H1 (cell line): ENCODE results near the gene TPPP2. TPM values are rescaled to one million over a fixed set of nuclear protein-coding genes. Genes with fewer than 3 reads are reported as not detected.

ENCODE experiments used
- CTCF ChIA-PET: fragments of 300-600 bp; sonication (Branson Sonifier 250); formaldehyde crosslinking; loops from one replicate; lab custom pipeline; 2021; ENCODE audit not compliant: partially characterized antibody; lab: Charles Lee
- POLR2A ChIA-PET: fragments of 300-600 bp; sonication (Branson Sonifier 250); formaldehyde crosslinking; loops from one replicate; lab custom pipeline; 2021; ENCODE audit warnings: inconsistent platforms; ENCODE audit not compliant: partially characterized antibody; lab: Charles Lee
- DNase-seq, 2 experiments: peaks; one replicate each; pipeline versions ENCODE4 v3.0.0 to v3.0.0-alpha.2; 2010 to 2022; ENCODE audit warnings: low spot score in 2 of 2, low read depth in 1 of 2, mixed read lengths in 1 of 2
- FAIRE-seq: peaks from 2 replicates; lab custom pipeline; 2011; peaks lifted over from hg19 to GRCh38; lab: Jason Lieb, UNC
- H2AFZ ChIP-seq: 2 replicates; pipeline ENCODE4 v1.8.1; 2012; ENCODE audit warnings: low read length, inconsistent platforms
- H2AK5ac ChIP-seq: 2 replicates; pipeline ENCODE4 v1.6.1; 2013; ENCODE audit warnings: low read depth, low read length
- H2BK120ac ChIP-seq: replicated peaks from 2 replicates; pipeline ENCODE3; 2013; ENCODE audit warnings: low read depth, low read length, inconsistent platforms
- H2BK12ac ChIP-seq: 2 replicates; pipeline ENCODE4 v1.6.1; 2013; ENCODE audit warnings: low read depth, low read length
- H2BK15ac ChIP-seq: 2 replicates; pipeline ENCODE4 v1.6.1; 2013; ENCODE audit warnings: low read length
- H2BK20ac ChIP-seq: 2 replicates; pipeline ENCODE4 v1.6.1; 2013; ENCODE audit warnings: low read length
- H2BK5ac ChIP-seq: 2 replicates; pipeline ENCODE4 v1.6.1; 2013; ENCODE audit warnings: low read depth, low read length
- H3K14ac ChIP-seq: 2 replicates; pipeline ENCODE4 v1.6.1; 2013; ENCODE audit warnings: inconsistent platforms; ENCODE audit not compliant: insufficient read length
- H3K18ac ChIP-seq: 2 replicates; pipeline ENCODE4 v1.6.1; 2013; ENCODE audit warnings: low read length; ENCODE audit errors: extremely low read depth
- H3K23ac ChIP-seq: 2 replicates; pipeline ENCODE4 v1.6.1; 2013; ENCODE audit warnings: inconsistent platforms; ENCODE audit not compliant: insufficient read length
- H3K23me2 ChIP-seq: 2 replicates; pipeline ENCODE4 v1.6.1; 2013; ENCODE audit warnings: low read depth, low read length
- H3K27ac ChIP-seq: 2 replicates; pipeline ENCODE4 v1.6.1; 2011; ENCODE audit warnings: low read depth, low read length, inconsistent platforms
- H3K27me3 ChIP-seq, 4 experiments: replicated peaks in 1 of 4; 1 replicate in 1 of 4; 2 replicates in 3 of 4; pipeline versions ENCODE4 v1.6.1 to v1.8.1; 2011 to 2013; ENCODE audit warnings: low read length in 3 of 4, mild to moderate bottlenecking in 3 of 4, inconsistent platforms in 2 of 4, mixed read lengths in 2 of 4, moderate library complexity in 1 of 4; ENCODE audit not compliant: control insufficient read depth in 3 of 4, insufficient read depth in 3 of 4; ENCODE audit errors: extremely low read depth in 1 of 4
- H3K36me3 ChIP-seq, 4 experiments: 2 replicates each; pipeline versions ENCODE4 v1.6.1 to v1.8.1; 2011 to 2013; ENCODE audit warnings: mild to moderate bottlenecking in 4 of 4, low read length in 3 of 4, moderate library complexity in 2 of 4, control low read depth in 1 of 4, inconsistent platforms in 1 of 4; ENCODE audit not compliant: insufficient read depth in 4 of 4, control insufficient read depth in 2 of 4
- H3K4ac ChIP-seq: replicated peaks from 2 replicates; pipeline ENCODE3; 2013; ENCODE audit warnings: low read length, low read depth, mixed read lengths, inconsistent platforms; ENCODE audit not compliant: insufficient read length
- H3K4me1 ChIP-seq, 4 experiments: replicated peaks in 1 of 4; 1 replicate in 1 of 4; 2 replicates in 3 of 4; pipeline versions ENCODE4 v1.6.1 to v1.8.1; 2011 to 2013; ENCODE audit warnings: low read length in 3 of 4, inconsistent platforms in 2 of 4, mixed read lengths in 1 of 4; ENCODE audit not compliant: insufficient read depth in 4 of 4, control insufficient read depth in 3 of 4
- H3K4me2 ChIP-seq, 2 experiments: 2 replicates each; pipeline versions ENCODE4 v1.6.1 to v1.8.1; 2011 to 2013; ENCODE audit warnings: low read depth in 2 of 2, low read length in 2 of 2, control low read depth in 1 of 2, inconsistent platforms in 1 of 2, mild to moderate bottlenecking in 1 of 2; ENCODE audit not compliant: insufficient read depth in 1 of 2
- H3K4me3 ChIP-seq, 4 experiments: fragments of 200-600, 300-600 bp in 1 of 4; sonication (generic), shearing (Covaris generic), sonication (Bioruptor Twin) in 1 of 4; 2 replicates each; pipeline versions ENCODE4 v1.5.1 to v1.8.1; 2011 to 2016; ENCODE audit warnings: low read length in 4 of 4, low read depth in 3 of 4, control low read depth in 2 of 4, inconsistent platforms in 2 of 4, mild to moderate bottlenecking in 2 of 4, mixed read lengths in 1 of 4, moderate library complexity in 1 of 4; ENCODE audit not compliant: insufficient read depth in 2 of 4; ENCODE audit errors: extremely low read depth in 1 of 4
- H3K56ac ChIP-seq: replicated peaks from 2 replicates; pipeline ENCODE3; 2013; ENCODE audit warnings: low read depth, mild to moderate bottlenecking, mixed read lengths, low read length, inconsistent platforms; ENCODE audit not compliant: insufficient read length
- H3K79me1 ChIP-seq: 2 replicates; pipeline ENCODE4 v1.6.1; 2013; ENCODE audit warnings: low read depth, low read length, control low read depth
- H3K79me2 ChIP-seq, 2 experiments: 2 replicates each; pipeline versions ENCODE4 v1.6.1 to v1.8.1; 2012 to 2013; ENCODE audit warnings: low read length in 2 of 2, mild to moderate bottlenecking in 2 of 2, inconsistent platforms in 1 of 2; ENCODE audit not compliant: insufficient read depth in 2 of 2, control insufficient read depth in 1 of 2
- H3K9ac ChIP-seq, 4 experiments: replicated peaks in 1 of 4; 1 replicate in 1 of 4; 2 replicates in 3 of 4; pipeline versions ENCODE4 v1.6.1 to v1.8.1; 2011 to 2013; ENCODE audit warnings: low read depth in 3 of 4, low read length in 3 of 4, control low read depth in 2 of 4, mild to moderate bottlenecking in 2 of 4, moderate library complexity in 2 of 4, inconsistent platforms in 1 of 4; ENCODE audit errors: extremely low read depth in 1 of 4
- H3K9me3 ChIP-seq, 2 experiments: 2 replicates each; pipeline versions ENCODE4 v1.6.1 to v1.8.1; 2012 to 2013; ENCODE audit warnings: mild to moderate bottlenecking in 2 of 2, moderate library complexity in 2 of 2, control low read depth in 1 of 2, inconsistent platforms in 1 of 2, low read depth in 1 of 2, low read length in 1 of 2, mixed read lengths in 1 of 2; ENCODE audit not compliant: insufficient read depth in 2 of 2
- H4K20me1 ChIP-seq, 2 experiments: replicated peaks in 1 of 2; 2 replicates each; pipeline versions ENCODE3 to v1.8.1; 2011 to 2013; ENCODE audit warnings: inconsistent platforms in 2 of 2, low read length in 2 of 2, mild to moderate bottlenecking in 1 of 2; ENCODE audit not compliant: insufficient read depth in 2 of 2, control insufficient read depth in 1 of 2
- H4K5ac ChIP-seq: 2 replicates; pipeline ENCODE4 v1.6.1; 2013; ENCODE audit warnings: low read length, low read depth, mixed read lengths, inconsistent platforms; ENCODE audit not compliant: insufficient read length
- H4K8ac ChIP-seq: 2 replicates; pipeline ENCODE4 v1.8.0; 2013; ENCODE audit warnings: mild to moderate bottlenecking, moderate library complexity, low read length, inconsistent platforms; ENCODE audit not compliant: insufficient read depth; ENCODE audit errors: extremely low read depth
- H4K91ac ChIP-seq: replicated peaks from 2 replicates; pipeline ENCODE3; 2013; ENCODE audit warnings: low read length, mixed read lengths, inconsistent platforms; ENCODE audit not compliant: insufficient read length
- ASH2L ChIP-seq: fragments of 200-600, 300-600 bp; sonication (generic); IDR thresholded peaks from one replicate; pipeline ENCODE4 v1.7.1; 2017; ENCODE audit warnings: low read length
- ATF2 ChIP-seq: IDR thresholded peaks from 2 replicates; pipeline ENCODE4 v1.6.1; 2012; ENCODE audit warnings: low read length, inconsistent platforms
- CHD2 ChIP-seq: IDR thresholded peaks from 2 replicates; pipeline ENCODE4 v1.6.1; 2012; ENCODE audit warnings: low read length, improper control_type of control experiment
- JUN ChIP-seq: IDR thresholded peaks from 2 replicates; pipeline ENCODE4 v1.6.1; 2011; ENCODE audit warnings: low read depth, mild to moderate bottlenecking, improper control_type of control experiment, low read length
- POLR2A ChIP-seq, 2 experiments: IDR thresholded peaks; 1 replicate in 1 of 2; 2 replicates in 1 of 2; pipeline ENCODE4 v1.6.1; 2011; ENCODE audit warnings: low read depth in 2 of 2, low read length in 2 of 2, mild to moderate bottlenecking in 2 of 2; ENCODE audit errors: control extremely low read depth in 1 of 2
- SP1 ChIP-seq: IDR thresholded peaks from 2 replicates; pipeline ENCODE4 v1.6.1; 2011; ENCODE audit warnings: low read depth, low read length
- whole genome bisulfite sequencing, 2 experiments: shearing (Covaris generic) in 1 of 2; methylation state at CpG; one replicate each; pipeline versions ENCODE4 v1.1.6 to v1.1.7; 2013 to 2015; ENCODE audit warnings: low lambda C conversion rate in 2 of 2, mixed read lengths in 2 of 2, inconsistent platforms in 1 of 2, low coverage in 1 of 2, missing lambda C conversion rate in 1 of 2; ENCODE audit not compliant: insufficient replicate concordance in 2 of 2, insufficient coverage in 1 of 2, insufficient read length in 1 of 2; ENCODE audit errors: extremely low coverage in 1 of 2, missing lambda C conversion rate in 1 of 2; 5-methylcytosine and 5-hydroxymethylcytosine counted together
- polyA plus RNA-seq, 7 experiments: library from polyadenylated mRNA; depleted of rRNA in 3 of 7; stranded (reverse) in 5 of 7; unstranded in 2 of 7; fragments of >200 nt in 5 of 7; fragments of 200-250 nt in 2 of 7; gene quantifications; 1 replicate in 5 of 7; 2 replicates in 1 of 7; 4 replicates in 1 of 7; pipeline versions ENCODE4 v1.2.1 to v1.2.3, GENCODE V29; 2011 to 2013; ENCODE audit warnings: missing spikeins in 2 of 7, mixed read lengths in 2 of 7
- total RNA-seq: library from RNA; stranded (reverse); fragmentation: NEBNext Ultra II Directional; extraction: Animal tissue kit (Norgen Biotek cat#: 25700); gene quantifications from 2 replicates; pipeline ENCODE4 v1.2.1, GENCODE V29; 2021
- TF ChIP-seq, protein P1 (sequence below): IDR thresholded peaks from 2 replicates; pipeline ENCODE4 v1.6.1; 2012; ENCODE audit warnings: inconsistent platforms

The TPPP2 gene
- total and polyA plus RNA-seq, 2 of the 8 experiments (the other 6 are each of a cell fraction or from before 2014, with no cell fraction given) = not detected

DNA sequence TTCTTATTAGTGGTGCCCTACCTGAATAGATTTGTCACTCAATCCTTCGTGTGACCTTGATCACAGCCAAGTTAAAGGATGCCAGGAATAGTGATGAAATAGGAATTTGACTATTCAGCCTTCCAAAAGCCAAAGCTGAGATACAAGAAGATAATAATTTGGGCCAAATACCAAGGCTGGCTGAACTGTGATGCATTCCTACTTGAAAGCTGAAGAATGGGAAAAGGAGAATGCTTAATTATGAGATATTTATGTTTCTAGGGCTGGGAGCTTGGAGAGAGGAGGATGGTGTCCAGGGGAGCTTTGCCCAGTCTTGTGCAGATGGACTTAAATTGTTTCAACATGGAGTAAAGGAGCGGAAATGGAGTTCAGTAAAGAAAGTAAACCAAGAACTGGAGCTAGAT, 17.4 kb downstream of the TPPP2 start:
- WGBS, 2 experiments = 86% methylated on average over 2 of the region's 2 CpGs; no CpG with 5 or more reads in 1 of the 2 experiments
- Histone ChIP-seq H4K20me1 (no peaks in the 10 kb centered on the region), H2AFZ (no peak overlapping the region), H3K18ac (no peak overlapping the region), H3K9ac (no peak overlapping the region), H3K23ac (no peak overlapping the region), H4K5ac (no peak overlapping the region), H2AK5ac (no peak overlapping the region), H3K4ac (no peak overlapping the region), H2BK12ac (no peak overlapping the region), H2BK120ac (no peak overlapping the region), H2BK5ac (no peak overlapping the region), H4K8ac (no peak overlapping the region), H3K23me2 (no peaks in the 10 kb centered on the region), H3K9me3 (no peaks in the 10 kb centered on the region), H3K4me1 (no peaks in the 10 kb centered on the region), H3K56ac (no peak overlapping the region), H3K79me2 (no peaks in the 10 kb centered on the region), H3K36me3 (no peaks in the 10 kb centered on the region), H4K91ac (no peak overlapping the region), H3K27me3 (peaks cover 0 to 3% (median 0%) of the 10 kb centered on the region in 4 experiments; a peak in 1 of 7 replicates), H3K4me2 (no peak overlapping the region), H3K27ac (no peak overlapping the region), H3K4me3 (no peak overlapping the region), H2BK15ac (no peak overlapping the region), H3K14ac (no peak overlapping the region), H3K79me1 (no peaks in the 10 kb centered on the region), H2BK20ac (no peak overlapping the region)
- DNase-seq = no peak
- ChIA-PET POLR2A (interaction anchor here (0.9 to 1.1 kb wide), 3 partner anchors 24 to 31 kb away, joined by 3 read pairs; no protein-coding TSS in a partner anchor), CTCF (interaction anchor here (0.9 to 3.7 kb wide), 18 partner anchors 10 to 89 kb away, joined by 3 to 28 read pairs (median 4); partner anchors contain the start of gene RNASE8)
- FAIRE-seq = no peak
- no peak for TF ChIP-seq ASH2L
- TF ChIP-seq SP1 = no peak
- TF ChIP-seq JUN = no peak
- no peak for TF ChIP-seq ATF2
- TF ChIP-seq CHD2 = no peak
- TF ChIP-seq, protein P1, sequence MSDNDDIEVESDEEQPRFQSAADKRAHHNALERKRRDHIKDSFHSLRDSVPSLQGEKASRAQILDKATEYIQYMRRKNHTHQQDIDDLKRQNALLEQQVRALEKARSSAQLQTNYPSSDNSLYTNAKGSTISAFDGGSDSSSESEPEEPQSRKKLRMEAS = no peak
- no peak for TF ChIP-seq POLR2A (IDR thresholded peaks at IDR 0.05; ENCODE audit: control extremely low read depth in 1 of 2, low read depth in 2 of 2, low read length in 2 of 2)
